ENCODE measurements around the gene ACTR2. TPM values are rescaled to one million over a fixed set of nuclear protein-coding genes. Genes with fewer than 3 reads are reported as not detected.

The ACTR2 gene
- total RNA-seq, 1 donor from 2014 or later, result 493 TPM

DNA sequence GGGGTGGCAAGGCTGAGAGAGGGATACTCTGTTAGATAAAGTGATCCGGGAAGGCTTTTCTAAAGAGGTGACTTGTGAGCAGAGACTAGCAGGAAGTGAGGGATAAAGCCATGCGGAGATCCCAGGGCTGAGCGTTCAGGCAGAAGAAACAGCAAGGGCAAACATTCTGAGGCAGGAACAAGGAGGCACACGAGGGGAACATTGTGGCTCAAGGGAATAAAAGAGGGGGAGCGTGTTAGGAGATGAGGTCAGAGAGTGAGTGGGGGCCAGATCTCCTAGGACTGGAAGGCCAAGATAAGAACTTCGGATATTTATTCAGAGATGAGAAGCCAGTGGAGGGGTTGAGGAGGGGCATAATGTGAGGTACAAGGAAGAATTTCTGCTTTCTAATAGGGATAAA is 67.1 kb downstream of the ACTR2 start:
- Histone ChIP-seq H3K9me3 (ENCODE audit: insufficient read depth, low read depth, low read length) (no peaks in the 10 kb centered on the region), H3K27me3 (ENCODE audit: insufficient read depth, low read length) (peaks cover 2% of the 10 kb centered on the region), H3K36me3 (ENCODE audit: insufficient read depth, low read length) (no peaks in the 10 kb centered on the region), H4K20me1 (ENCODE audit: insufficient read depth, low read length) (no peaks in the 10 kb centered on the region), H3K79me2 (ENCODE audit: insufficient read depth, low read length) (no peaks in the 10 kb centered on the region), H3K4me1 (ENCODE audit: insufficient read depth, low read length) (peaks cover 6% of the 10 kb centered on the region), H3K9ac (ENCODE audit: low read length) (no peak overlapping the region), H3K27ac (ENCODE audit: low read depth, low read length) (no peak overlapping the region), H3K4me2 (ENCODE audit: low read length) (no peak overlapping the region), H3K4me3 (ENCODE audit: insufficient read depth, low read depth, low read length) (no peak overlapping the region), H2AFZ (ENCODE audit: low read depth, low read length) (no peak overlapping the region)
- FAIRE-seq (no peak), DNase-seq (ENCODE audit: low read depth) (no peak)
- Mint-ChIP-seq H3K27ac (ENCODE audit: unreplicated experiment) (no peak overlapping the region), H3K9me3 (ENCODE audit: unreplicated experiment) (no peaks in the 10 kb centered on the region), H3K4me1 (ENCODE audit: low read depth, unreplicated experiment) (peaks cover 22% of the 10 kb centered on the region), H3K4me3 (ENCODE audit: unreplicated experiment) (no peak overlapping the region), H3K27me3 (ENCODE audit: low read depth, unreplicated experiment) (no peaks in the 10 kb centered on the region), H3K36me3 (ENCODE audit: low read depth, unreplicated experiment) (no peaks in the 10 kb centered on the region)
- TF ChIP-seq EZH2 (IDR thresholded peaks at IDR 0.05; ENCODE audit: insufficient read depth, low read length), result no peak
- TF ChIP-seq, protein P1, sequence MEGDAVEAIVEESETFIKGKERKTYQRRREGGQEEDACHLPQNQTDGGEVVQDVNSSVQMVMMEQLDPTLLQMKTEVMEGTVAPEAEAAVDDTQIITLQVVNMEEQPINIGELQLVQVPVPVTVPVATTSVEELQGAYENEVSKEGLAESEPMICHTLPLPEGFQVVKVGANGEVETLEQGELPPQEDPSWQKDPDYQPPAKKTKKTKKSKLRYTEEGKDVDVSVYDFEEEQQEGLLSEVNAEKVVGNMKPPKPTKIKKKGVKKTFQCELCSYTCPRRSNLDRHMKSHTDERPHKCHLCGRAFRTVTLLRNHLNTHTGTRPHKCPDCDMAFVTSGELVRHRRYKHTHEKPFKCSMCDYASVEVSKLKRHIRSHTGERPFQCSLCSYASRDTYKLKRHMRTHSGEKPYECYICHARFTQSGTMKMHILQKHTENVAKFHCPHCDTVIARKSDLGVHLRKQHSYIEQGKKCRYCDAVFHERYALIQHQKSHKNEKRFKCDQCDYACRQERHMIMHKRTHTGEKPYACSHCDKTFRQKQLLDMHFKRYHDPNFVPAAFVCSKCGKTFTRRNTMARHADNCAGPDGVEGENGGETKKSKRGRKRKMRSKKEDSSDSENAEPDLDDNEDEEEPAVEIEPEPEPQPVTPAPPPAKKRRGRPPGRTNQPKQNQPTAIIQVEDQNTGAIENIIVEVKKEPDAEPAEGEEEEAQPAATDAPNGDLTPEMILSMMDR (IDR thresholded peaks at IDR 0.05; ENCODE audit: insufficient read depth, low read depth, low read length), result no peak

DNA sequence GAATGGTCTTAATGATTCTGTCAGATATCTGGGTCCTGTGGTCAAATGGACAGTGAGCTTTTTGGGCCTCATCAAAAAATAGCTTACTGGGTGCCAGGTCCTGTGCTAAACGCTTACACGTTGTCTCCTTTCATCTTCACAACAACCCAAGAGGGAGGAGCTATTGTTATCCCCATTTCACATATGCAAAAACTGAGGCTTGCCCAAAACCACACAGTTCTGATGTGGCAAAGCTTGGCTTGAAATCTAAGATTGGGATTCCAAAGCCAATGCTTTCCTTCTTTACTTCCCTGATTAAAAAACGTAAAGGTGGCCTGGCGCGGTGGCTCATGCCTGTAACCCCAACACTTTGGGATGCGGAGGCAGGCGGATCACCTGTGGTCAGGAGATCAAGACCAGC is 69.3 kb downstream of the ACTR2 start:
- Mint-ChIP-seq H3K27me3 (ENCODE audit: low read depth, unreplicated experiment) (no peaks in the 10 kb centered on the region), H3K36me3 (ENCODE audit: low read depth, unreplicated experiment) (no peaks in the 10 kb centered on the region), H3K27ac (ENCODE audit: unreplicated experiment) (no peak overlapping the region), H3K9me3 (ENCODE audit: unreplicated experiment) (no peaks in the 10 kb centered on the region), H3K4me1 (ENCODE audit: low read depth, unreplicated experiment) (peaks cover 41% of the 10 kb centered on the region), H3K4me3 (ENCODE audit: unreplicated experiment) (no peak overlapping the region)
- H3K4me3 ChIP-seq (ENCODE audit: insufficient read depth, low read depth, low read length), result no peak overlapping the region
- H3K9ac ChIP-seq (ENCODE audit: low read length), result no peak overlapping the region
- H2AFZ ChIP-seq (ENCODE audit: low read depth, low read length), result no peak overlapping the region
- no peaks in the 10 kb centered on the region for H3K79me2 ChIP-seq (ENCODE audit: insufficient read depth, low read length)
- no peaks in the 10 kb centered on the region for H3K36me3 ChIP-seq (ENCODE audit: insufficient read depth, low read length)
- H3K4me2 ChIP-seq (ENCODE audit: low read length), result no peak overlapping the region
- no peak overlapping the region for H3K27ac ChIP-seq (ENCODE audit: low read depth, low read length)
- H3K27me3 ChIP-seq (ENCODE audit: insufficient read depth, low read length), result peaks cover 2% of the 10 kb centered on the region
- no peaks in the 10 kb centered on the region for H3K9me3 ChIP-seq (ENCODE audit: insufficient read depth, low read depth, low read length)
- DNase-seq (ENCODE audit: low read depth), result no peak
- TF ChIP-seq EZH2 (IDR thresholded peaks at IDR 0.05; ENCODE audit: insufficient read depth, low read length), result no peak
- TF ChIP-seq, protein P1 (IDR thresholded peaks at IDR 0.05; ENCODE audit: insufficient read depth, low read depth, low read length), result no peak
- no peak for FAIRE-seq
- H4K20me1 ChIP-seq (ENCODE audit: insufficient read depth, low read length), result peaks cover 9% of the 10 kb centered on the region
- peaks cover 28% of the 10 kb centered on the region for H3K4me1 ChIP-seq (ENCODE audit: insufficient read depth, low read length)

DNA sequence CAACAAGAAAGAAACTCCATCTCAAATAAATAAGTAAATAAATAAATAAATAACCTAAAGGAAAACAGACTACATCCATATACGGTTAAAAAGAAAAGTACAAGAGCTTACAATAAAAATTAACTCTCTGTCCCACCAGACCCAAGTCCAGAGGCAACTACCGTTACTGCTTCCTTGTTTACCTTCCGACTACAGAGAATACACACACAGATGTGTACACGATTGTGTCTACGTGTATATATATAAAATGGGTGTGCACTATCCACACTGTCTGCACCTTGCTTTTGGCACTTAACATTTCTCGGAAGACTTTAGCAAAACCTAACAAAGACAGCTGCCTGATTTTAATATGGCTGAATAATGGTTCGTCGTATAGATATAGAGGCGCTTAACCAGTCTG is 69.9 kb downstream of the ACTR2 start:
- Mint-ChIP-seq H3K4me1 (ENCODE audit: low read depth, unreplicated experiment) (peaks cover 46% of the 10 kb centered on the region), H3K36me3 (ENCODE audit: low read depth, unreplicated experiment) (no peaks in the 10 kb centered on the region), H3K27me3 (ENCODE audit: low read depth, unreplicated experiment) (no peaks in the 10 kb centered on the region), H3K9me3 (ENCODE audit: unreplicated experiment) (no peaks in the 10 kb centered on the region), H3K27ac (ENCODE audit: unreplicated experiment) (no peak overlapping the region), H3K4me3 (ENCODE audit: unreplicated experiment) (no peak overlapping the region)
- Histone ChIP-seq H3K4me1 (ENCODE audit: insufficient read depth, low read length) (peaks cover 33% of the 10 kb centered on the region), H3K27ac (ENCODE audit: low read depth, low read length) (no peak overlapping the region), H3K4me3 (ENCODE audit: insufficient read depth, low read depth, low read length) (no peak overlapping the region), H4K20me1 (ENCODE audit: insufficient read depth, low read length) (peaks cover 9% of the 10 kb centered on the region), H3K36me3 (ENCODE audit: insufficient read depth, low read length) (no peaks in the 10 kb centered on the region), H3K27me3 (ENCODE audit: insufficient read depth, low read length) (peaks cover 2% of the 10 kb centered on the region), H2AFZ (ENCODE audit: low read depth, low read length) (no peak overlapping the region), H3K4me2 (ENCODE audit: low read length) (no peak overlapping the region), H3K9me3 (ENCODE audit: insufficient read depth, low read depth, low read length) (no peaks in the 10 kb centered on the region), H3K9ac (ENCODE audit: low read length) (no peak overlapping the region), H3K79me2 (ENCODE audit: insufficient read depth, low read length) (no peaks in the 10 kb centered on the region)
- DNase-seq (ENCODE audit: low read depth) (no peak), FAIRE-seq (no peak)
- TF ChIP-seq, protein P1 (IDR thresholded peaks at IDR 0.05; ENCODE audit: insufficient read depth, low read depth, low read length), result no peak
- TF ChIP-seq EZH2 (IDR thresholded peaks at IDR 0.05; ENCODE audit: insufficient read depth, low read length), result no peak
